Mucosa of rectum (tissue), 2 donors: ENCODE data around the gene BAD.
"Not testable (repeated sequence)": the region's sequence is repeated elsewhere in the genome, so short reads cannot be mapped to it uniquely, and the experiment has no call there.

Experiments used
- H3K27ac ChIP-seq, 2 donors: one replicate each; pipeline ENCODE4 v1.7.0; 2013; ENCODE audit warnings: inconsistent platforms in 2 of 2, low read depth in 2 of 2, low read length in 2 of 2
- H3K27me3 ChIP-seq, 2 donors: one replicate each; pipeline ENCODE4 v1.7.0; 2013; ENCODE audit warnings: low read length in 2 of 2; ENCODE audit not compliant: control insufficient read depth in 2 of 2, insufficient read depth in 2 of 2
- H3K36me3 ChIP-seq, 2 donors: one replicate each; pipeline ENCODE4 v1.7.0; 2013; ENCODE audit warnings: low read length in 2 of 2; ENCODE audit not compliant: control insufficient read depth in 2 of 2, insufficient read depth in 2 of 2
- H3K4me1 ChIP-seq, 2 donors: one replicate each; pipeline ENCODE4 v1.7.0; 2013; ENCODE audit warnings: low read length in 2 of 2, mild to moderate bottlenecking in 1 of 2; ENCODE audit not compliant: control insufficient read depth in 2 of 2, insufficient read depth in 2 of 2
- H3K4me3 ChIP-seq, 2 donors: one replicate each; pipeline ENCODE4 v1.7.0; 2013; ENCODE audit warnings: low read length in 2 of 2
- H3K9ac ChIP-seq, 2 donors: one replicate each; pipeline ENCODE4 v1.7.0; 2013; ENCODE audit warnings: low read length in 2 of 2, low read depth in 1 of 2, mild to moderate bottlenecking in 1 of 2
- H3K9me3 ChIP-seq, 2 donors: one replicate each; pipeline ENCODE4 v1.7.0; 2013; ENCODE audit warnings: low read length in 2 of 2; ENCODE audit not compliant: control insufficient read depth in 2 of 2
- donor health status: healthy.
- donor health status: Normal muscosa, but diverticular disease.

BAD gene

DNA sequence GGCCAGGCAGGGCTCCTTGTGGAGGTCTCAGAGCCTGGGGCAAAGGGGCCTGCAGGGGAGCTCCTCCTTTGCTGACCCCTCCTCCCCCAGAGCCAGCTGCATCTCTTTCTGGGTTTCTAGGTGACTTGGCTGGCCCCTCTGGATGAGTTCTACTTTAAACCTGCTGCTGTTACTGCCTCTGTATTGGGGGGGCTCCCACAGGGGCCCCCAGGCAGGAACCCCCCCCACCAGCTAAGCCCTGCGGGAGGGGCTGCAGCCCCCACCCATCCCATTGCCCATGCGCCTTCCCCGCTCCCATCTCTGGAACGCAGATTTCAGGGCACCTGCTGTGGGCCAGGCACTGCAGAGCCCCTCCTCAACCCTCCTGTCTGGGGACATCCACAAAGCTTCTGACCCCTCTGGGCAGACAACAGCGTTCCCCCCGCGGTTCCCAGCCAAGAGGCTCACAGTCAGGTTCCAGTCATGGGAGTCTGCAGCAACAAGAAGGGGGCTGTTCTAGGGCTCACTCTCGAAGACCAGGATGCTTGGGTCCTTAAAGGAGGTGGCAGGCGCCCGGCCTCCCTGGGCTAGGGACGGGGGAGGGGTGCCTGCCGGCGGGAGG is 34.0 kb downstream of the BAD start:
- Histone ChIP-seq H3K4me3 (peak overlapping the region; percentile 73), H3K27ac (no peak overlapping the region), H3K27me3 (no peaks in the 10 kb centered on the region), H3K9ac (peak overlapping the region in 1 of 2 donors; percentile 76), H3K9me3 (no peaks in the 10 kb centered on the region), H3K4me1 (peaks cover 35 to 36% of the 10 kb centered on the region in 2 donors), H3K36me3 (peaks cover 11% of the 10 kb centered on the region in 2 donors)

DNA sequence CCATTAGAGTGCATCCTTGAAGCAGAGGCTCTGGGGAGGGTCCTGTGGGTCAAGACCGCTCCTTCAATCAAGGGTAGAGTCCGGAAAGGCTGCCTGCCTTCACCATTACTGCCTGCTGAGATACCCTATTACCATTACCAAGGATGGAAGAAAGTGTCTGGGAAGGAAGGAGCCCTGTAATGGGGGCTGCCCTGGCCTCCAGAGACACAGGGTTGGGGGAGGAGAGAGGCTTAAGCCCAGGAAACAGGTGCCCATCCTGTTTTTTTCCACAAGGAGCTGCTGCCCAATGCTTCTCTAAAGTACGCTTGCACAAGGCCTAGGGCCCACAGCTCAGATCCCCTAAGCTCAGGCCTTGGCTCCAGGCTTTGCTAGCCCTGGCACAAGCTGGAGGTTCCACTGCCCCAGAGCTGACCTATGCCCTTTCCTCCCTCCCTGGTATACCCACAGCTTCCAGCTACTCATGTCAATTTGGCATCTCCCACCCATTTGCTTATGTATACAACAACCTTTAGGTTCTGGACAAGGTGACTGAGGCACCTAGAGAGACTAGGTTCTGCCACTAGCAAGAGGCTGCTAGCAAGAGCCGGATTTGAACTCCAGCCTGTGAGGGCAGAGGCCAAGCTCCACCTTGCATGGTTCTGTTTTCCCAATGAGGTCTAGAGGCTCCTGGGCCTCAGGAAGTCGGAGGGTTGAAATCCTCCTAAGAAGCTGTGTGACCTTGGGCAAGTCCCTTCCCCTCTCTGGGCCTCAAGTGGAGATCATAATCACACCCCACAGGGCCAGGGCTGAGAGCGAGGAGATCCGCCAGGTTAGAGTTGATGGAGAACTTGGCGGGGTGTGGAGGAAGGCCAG is 34.7 kb downstream of the BAD start:
- Histone ChIP-seq H3K4me1 (peaks cover 41 to 42% of the 10 kb centered on the region in 2 donors), H3K36me3 (peaks cover 4% of the 10 kb centered on the region in 2 donors), H3K27me3 (no peaks in the 10 kb centered on the region), H3K4me3 (no peak overlapping the region), H3K27ac (no peak overlapping the region), H3K9me3 (no peaks in the 10 kb centered on the region), H3K9ac (no peak overlapping the region)

DNA sequence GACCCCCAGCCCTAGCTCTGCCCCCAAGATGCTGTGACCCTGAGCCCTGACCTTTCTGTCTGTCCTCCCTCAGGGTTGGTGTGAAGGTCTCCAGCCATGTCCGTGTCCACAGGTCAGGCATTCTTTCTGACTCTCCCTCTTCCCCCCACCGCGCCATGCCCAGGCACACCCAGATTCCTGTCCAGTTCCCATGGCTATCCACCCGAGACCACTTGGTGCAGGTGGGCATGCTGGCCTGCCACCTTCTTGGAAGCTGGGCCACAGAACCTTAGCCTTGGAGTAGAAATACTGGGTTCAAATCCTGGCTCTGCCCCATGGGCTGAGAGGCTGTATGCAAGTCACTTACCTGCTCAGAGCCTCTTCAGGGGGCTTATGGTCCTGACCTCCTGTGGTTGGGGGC is 35.4 kb downstream of the BAD start:
- no peaks in the 10 kb centered on the region for H3K27me3 ChIP-seq
- no peaks in the 10 kb centered on the region for H3K9me3 ChIP-seq
- H3K27ac ChIP-seq, result no peak overlapping the region
- H3K4me1 ChIP-seq, result peaks cover 41 to 42% of the 10 kb centered on the region in 2 donors
- no peaks in the 10 kb centered on the region for H3K36me3 ChIP-seq
- H3K9ac ChIP-seq, result no peak overlapping the region
- H3K4me3 ChIP-seq, result no peak overlapping the region

DNA sequence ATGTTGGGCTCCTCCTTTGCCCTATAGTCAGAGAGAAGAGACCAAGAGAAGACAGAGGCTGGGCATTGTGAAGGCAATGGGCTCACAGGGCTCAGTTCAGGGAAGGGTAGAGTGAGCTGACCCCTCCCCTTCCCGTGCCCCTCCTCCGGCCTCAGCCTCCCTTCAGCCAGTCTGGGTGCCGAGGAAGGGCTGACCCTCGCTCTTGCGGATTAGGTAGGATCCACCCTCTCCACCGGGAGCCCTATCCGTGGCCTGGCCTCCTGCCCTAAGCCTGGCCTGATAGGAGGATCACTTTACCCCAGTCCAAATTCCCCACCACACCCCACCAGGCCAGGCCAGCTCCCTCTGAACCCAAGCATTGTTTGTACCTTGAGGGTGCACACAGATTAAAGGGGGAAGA is 35.9 kb downstream of the BAD start:
- Histone ChIP-seq H3K4me1 (peaks cover 38 to 42% of the 10 kb centered on the region in 2 donors), H3K9ac (no peak overlapping the region), H3K4me3 (no peak overlapping the region), H3K36me3 (peaks cover 1 to 2% of the 10 kb centered on the region in 2 donors), H3K9me3 (no peaks in the 10 kb centered on the region), H3K27ac (no peak overlapping the region), H3K27me3 (no peaks in the 10 kb centered on the region)

DNA sequence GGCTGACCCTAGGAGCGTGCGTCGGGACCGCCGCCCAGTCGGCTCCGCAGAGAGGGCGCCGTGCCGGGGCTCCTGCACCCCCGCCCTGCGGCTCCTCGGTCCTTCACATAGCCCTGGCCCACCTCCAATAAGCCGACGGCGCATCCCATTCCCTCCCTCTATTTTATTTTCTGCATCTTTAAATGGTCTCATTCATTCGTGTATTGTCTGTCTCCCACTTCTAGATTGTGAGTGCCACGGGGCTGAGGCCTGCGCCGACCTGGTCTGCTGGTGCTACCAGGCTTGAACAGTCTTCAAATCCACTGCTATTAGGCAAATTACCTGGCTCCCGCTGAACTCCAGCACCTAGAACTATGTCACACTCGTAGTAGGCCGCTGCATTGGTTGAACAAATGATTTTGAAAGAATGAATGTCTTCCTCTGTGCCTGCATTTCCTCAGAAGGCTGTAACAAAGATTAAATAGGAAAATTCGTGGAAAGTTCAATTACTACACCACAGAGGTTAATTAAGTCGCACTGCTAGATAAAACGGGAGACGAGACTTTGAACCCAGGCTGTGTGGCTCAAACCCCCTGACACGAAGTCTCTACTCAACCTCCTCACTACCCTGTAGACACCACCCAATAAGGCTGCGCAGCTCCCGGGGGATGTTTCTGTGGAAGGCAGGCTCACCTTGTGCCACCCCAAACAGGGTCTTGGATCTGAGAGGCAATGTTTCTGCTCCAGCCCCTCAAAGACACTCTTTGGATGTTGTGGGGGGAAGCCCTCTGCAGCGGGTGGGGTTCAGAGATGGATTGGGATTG is 36.5 kb downstream of the BAD start:
- Histone ChIP-seq H3K4me1 (peaks cover 35 to 42% of the 10 kb centered on the region in 2 donors), H3K4me3 (peak overlapping the region; percentile 95 to 97), H3K27ac (peak overlapping the region; percentile 92 to 95), H3K9ac (peak overlapping the region; percentile 86 to 89), H3K27me3 (no peaks in the 10 kb centered on the region), H3K9me3 (no peaks in the 10 kb centered on the region), H3K36me3 (peaks cover 7% of the 10 kb centered on the region in 2 donors)

DNA sequence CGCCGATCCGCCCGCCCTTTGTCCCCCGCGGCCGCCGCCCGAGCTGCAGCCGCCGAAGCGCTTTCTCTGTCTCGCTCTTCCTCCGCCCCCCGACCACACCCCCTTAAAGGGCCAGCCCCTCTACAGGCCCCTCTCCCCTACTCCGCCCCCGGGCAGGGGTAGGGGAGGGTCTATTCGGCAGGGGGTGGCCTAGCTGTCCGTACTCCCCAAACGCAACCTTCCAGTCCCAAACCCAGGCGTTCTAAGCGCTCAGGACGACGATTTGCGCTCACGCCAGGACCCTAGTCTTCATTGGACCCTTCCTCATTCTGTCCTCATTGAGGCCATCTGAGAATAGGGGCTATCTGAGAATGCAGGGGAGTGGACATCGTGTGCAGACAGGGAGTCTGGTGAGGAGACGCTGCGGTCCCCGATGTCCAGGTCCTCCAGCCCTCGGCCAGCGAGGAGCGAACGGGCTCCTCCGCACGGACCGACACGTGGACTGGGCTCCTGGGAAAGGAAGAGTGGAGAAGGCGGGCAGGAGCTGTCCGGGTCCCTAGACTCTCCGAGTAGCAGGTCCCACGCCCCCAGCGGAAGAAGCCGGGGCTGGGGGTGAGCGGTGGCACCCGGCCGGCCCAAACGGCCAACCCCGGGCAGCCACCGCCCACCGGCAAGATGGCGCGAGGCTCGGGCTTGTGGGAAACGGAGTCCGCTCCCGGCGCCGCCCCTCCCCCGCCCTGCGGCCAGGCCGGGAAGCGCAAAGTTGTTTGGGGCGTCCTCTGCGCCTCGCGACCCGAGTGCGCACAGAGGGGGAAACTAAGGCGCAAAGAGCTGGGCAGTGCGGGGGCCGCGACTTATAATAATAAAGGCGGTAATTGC is 37.4 kb downstream of the BAD start, which contains the start of gene PPP1R14B:
PPP1R14B (minus strand) TSS at position 73 of the 858 bp plus-strand sequence. CDS start 270 bp downstream, outside the sequence.
- Histone ChIP-seq H3K4me3 (peak within 1 kb of the TSS; percentile 95 to 97), H3K27ac (peak within 1 kb of the TSS; percentile 93 to 95), H3K4me1 (peaks cover 38 to 44% of the 10 kb centered on the region in 2 donors), H3K9me3 (no peaks in the 10 kb centered on the region), H3K27me3 (no peaks in the 10 kb centered on the region), H3K36me3 (peaks cover 7 to 8% of the 10 kb centered on the region in 2 donors), H3K9ac (peak within 1 kb of the TSS; percentile 86 to 89)

DNA sequence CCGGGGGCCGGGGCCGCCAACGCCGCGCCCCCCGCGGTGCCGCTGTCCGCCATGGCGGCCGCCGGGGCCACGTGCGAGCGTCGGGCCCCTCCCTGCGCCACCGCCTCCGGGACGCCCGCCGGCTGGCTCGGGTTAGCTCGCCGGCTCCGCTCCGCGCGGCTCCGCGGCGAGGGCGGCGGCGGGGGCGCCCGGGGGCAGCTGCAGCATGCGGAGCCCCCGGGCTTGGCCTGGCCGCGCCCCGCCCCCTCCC is 37.9 kb downstream of the BAD start:
- H3K27me3 ChIP-seq, H3K36me3 ChIP-seq, H3K9me3 ChIP-seq: not testable (repeated sequence)
- peaks cover 37 to 43% of the 10 kb centered on the region in 2 donors for H3K4me1 ChIP-seq
- peak overlapping the region in 1 of 2 donors; percentile 84 for H3K9ac ChIP-seq
- H3K4me3 ChIP-seq, result peak overlapping the region; percentile 91
- H3K27ac ChIP-seq, result peak overlapping the region; percentile 93 to 95

DNA sequence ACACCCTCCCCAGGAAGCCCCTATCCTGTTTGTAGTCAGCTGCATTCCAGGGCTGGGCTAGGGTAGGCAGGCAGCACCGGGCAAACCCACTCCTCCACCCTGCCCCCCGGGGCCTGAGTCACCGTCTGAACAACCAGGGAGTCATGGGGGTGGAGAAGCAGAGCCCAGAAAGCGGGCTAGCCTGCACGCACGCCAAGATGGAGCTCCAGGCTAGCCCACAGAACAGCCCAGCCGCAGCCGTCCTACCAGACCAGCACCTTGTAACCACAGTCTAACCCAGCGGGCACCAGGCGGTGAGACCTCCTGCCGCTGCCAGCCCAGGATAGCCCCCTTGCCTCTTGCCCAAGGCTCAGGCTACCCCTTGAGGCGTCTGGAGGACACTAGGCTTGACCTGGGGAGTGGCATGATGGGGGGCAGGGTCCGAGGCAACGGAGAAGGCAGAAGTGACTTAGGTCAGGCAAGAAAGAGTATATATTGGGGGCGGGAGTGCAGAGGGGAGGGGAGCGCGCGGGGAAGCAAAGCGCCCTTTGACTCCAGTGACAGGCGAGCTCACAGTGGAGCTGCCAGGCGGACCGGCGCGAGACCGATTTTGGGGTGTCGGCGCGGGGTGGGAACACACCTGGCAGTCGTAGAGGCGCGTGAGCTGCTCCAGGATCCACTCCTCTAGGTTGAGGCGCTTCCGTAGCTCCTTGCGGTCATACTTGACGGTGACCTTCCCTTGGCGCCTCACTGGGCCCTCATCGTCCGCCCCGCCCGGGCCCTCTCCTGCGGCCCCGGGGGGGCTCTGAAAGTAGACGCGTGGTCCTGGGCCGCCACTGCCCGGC is 38.5 kb downstream of the BAD start:
- no peaks in the 10 kb centered on the region for H3K9me3 ChIP-seq
- peak overlapping the region; percentile 91 for H3K4me3 ChIP-seq
- no peaks in the 10 kb centered on the region for H3K27me3 ChIP-seq
- H3K4me1 ChIP-seq, result peaks cover 36 to 41% of the 10 kb centered on the region in 2 donors
- H3K27ac ChIP-seq, result peak overlapping the region; percentile 93
- peak overlapping the region; percentile 84 for H3K9ac ChIP-seq
- H3K36me3 ChIP-seq, result peaks cover 7 to 8% of the 10 kb centered on the region in 2 donors

DNA sequence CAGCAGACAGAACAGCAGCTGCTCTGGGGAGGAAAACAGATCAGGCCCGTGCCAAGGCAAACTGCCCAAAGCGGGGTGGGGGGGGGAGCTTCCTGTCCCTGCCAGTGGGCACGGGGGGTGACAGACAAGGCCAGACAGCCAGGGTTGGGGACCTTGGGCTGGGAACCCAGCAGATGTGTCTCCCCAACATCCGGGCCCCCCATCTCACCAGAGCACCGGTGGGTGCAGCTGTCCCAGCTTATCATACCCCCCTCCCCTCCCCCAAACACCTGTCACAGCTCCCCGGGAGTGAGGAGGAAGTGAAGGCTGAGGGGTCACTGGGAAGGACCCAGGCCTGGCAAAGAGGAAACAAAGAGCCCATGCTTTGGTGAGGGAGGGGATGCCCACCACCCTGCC is 39.1 kb downstream of the BAD start:
- Histone ChIP-seq H3K4me1 (peaks cover 32 to 39% of the 10 kb centered on the region in 2 donors), H3K36me3 (peaks cover 7 to 8% of the 10 kb centered on the region in 2 donors), H3K27ac (peak overlapping the region; percentile 93), H3K27me3 (no peaks in the 10 kb centered on the region), H3K9me3 (no peaks in the 10 kb centered on the region), H3K9ac (peak overlapping the region; percentile 84), H3K4me3 (peak overlapping the region; percentile 91)
